Left forelimb (tissue), 1 donor: ENCODE measurements around the gene PHAF1.

Experiments
- DNase-seq: peaks from one replicate; pipeline ENCODE4 v3.0.0-alpha.2; 2018; ENCODE audit warnings: low spot score

Gene PHAF1

GRCh38 chr16:67196881-67197280 is 87.1 kb downstream of the PHAF1 start:
- no peak for DNase-seq

GRCh38 chr16:67197704-67198103 is 88.0 kb downstream of the PHAF1 start:
- DNase-seq = no peak
